GM21619 (cell line): ENCODE results near the gene SPATA25.

Experiments used
- ATAC-seq: cut with Tn5 transposase; IDR thresholded peaks from one replicate; pipeline ENCODE4 v1.9.1; 2021; ENCODE audit not compliant: unreplicated experiment

Gene SPATA25

GRCh38 chr20:45867136-45867818, 20.1 kb downstream of the SPATA25 start:
- no peak for ATAC-seq

GRCh38 chr20:45866454-45866853, 21.0 kb downstream of the SPATA25 start:
- no peak for ATAC-seq

- no peak for ATAC-seq
Observed at GRCh38 chr20:45863543-45864470, 23.6 kb downstream of the SPATA25 start.

DNA sequence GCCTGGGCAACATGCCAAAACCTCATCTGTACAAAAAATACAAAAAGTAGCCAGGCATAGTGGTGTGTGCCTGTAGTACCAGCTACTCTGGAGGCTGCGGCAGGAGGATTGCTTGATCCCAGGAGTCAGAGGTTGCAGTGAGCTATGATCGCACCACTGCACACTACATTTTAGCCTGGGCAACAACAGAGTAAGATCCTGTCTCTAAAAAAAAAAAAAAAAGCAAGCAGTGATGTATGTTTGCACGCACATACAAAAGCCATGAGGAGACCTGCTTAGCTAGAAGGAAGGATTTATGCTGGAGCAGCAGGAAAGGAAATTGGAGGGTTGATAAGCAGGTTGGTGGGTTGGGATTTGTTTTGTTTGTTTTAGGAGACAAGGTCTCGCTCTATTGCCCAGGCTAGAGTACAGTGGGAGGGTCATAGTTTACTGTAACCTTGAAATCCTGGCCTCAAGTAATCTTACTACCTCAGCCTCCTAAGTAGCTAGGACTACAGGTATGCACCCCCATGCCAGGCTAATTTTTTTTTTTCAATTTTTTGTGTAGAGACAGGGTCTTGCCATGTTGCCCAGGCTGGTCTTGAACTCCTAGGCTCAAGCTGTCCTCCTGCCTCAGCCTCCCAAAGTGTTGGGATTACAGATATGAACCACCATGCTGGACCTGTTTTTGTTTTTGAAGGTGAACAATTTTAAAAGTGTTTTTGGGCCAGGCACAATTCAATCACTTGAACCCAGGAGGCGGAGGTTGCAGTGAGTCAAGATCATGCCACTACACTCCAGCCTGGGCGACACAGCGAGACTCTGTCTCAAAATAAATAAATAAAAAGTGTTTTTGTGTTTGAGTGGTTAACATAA, 26.0 kb downstream of the SPATA25 start:
- ATAC-seq = no peak

GRCh38 chr20:45860560-45861220, 26.7 kb downstream of the SPATA25 start:
- ATAC-seq = no peak

DNA sequence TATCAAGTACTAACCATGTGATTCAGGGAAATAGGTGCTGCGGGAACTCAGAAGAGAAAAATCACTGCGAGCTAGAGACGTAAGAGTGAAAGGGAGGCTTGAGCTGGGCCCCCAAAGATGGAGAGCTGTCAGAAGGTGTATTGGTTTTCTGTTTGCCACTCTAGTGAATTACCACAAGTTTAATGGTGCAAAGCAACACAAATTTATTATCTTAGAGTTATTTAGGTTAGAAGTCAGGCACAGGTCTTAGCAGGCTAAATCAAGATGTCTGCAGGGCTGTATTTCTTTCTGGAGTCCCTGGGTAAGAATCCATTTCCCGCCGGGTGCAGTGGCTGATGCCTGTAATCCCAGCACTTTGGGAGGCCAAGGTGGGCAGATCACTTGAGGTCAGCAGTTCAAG, 27.5 kb downstream of the SPATA25 start:
- no peak for ATAC-seq

GRCh38 chr20:45857882-45858216, 29.6 kb downstream of the SPATA25 start:
- ATAC-seq = peak; percentile 21

- peak; percentile 93 for ATAC-seq
Observed at GRCh38 chr20:45857114-45857881, 30.1 kb downstream of the SPATA25 start, which contains the start of the genes ACOT8 and ZSWIM3. Gene ACOT8 (minus strand): TSS chr20:45857392. CDS start chr20:45857315, 77 bp downstream. Gene ZSWIM3 (plus strand): TSS chr20:45857614. CDS start chr20:45857826, 212 bp downstream.

GRCh38 chr20:45853484-45853883, 33.9 kb downstream of the SPATA25 start:
- ATAC-seq = no peak

DNA sequence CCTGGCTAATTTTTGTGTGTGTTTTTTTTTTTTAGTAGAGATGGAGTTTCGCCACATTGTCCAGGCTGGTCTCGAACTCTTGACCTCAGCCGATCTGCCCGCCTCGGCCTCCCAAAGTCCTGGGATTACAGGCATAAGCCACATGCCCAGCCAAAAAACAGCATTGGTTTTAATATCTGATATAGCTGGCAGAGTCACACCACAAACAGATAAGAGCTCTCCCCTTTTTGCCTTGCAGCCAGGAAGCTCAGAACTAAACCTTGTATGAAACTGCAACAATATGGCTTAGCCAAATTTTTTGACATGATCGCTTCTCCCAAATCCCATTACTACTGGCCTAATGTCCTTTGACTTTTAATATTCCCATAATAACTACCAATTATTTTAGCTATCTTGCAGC, 35.1 kb downstream of the SPATA25 start:
- ATAC-seq = no peak

DNA sequence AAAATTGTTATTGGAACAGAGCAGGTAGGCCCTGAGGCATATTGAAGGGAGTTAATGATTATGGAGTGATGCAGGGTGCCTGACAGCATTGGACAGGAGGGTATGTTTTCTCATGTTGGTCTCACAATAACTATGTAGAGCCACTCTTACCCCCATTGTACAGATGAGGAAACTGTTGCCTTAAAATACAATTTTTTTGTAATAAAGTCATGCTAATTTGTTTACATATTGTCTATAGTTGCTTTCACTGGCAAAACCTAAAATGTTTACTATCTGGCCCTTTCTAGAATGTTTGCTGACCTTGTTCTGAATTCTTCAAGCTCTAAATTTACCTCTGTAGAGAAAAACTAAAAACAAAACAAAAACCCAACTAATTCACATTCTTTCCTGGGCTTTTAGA, 35.9 kb downstream of the SPATA25 start:
- ATAC-seq = no peak

- no peak for ATAC-seq
Observed at GRCh38 chr20:45850926-45851325, 36.5 kb downstream of the SPATA25 start.

GRCh38 chr20:45850238-45850637, 37.2 kb downstream of the SPATA25 start:
- no peak for ATAC-seq

GRCh38 chr20:45848969-45849582, 38.3 kb downstream of the SPATA25 start:
- no peak for ATAC-seq

- ATAC-seq = no peak
Observed at GRCh38 chr20:45848421-45848820, 39.0 kb downstream of the SPATA25 start.

- no peak for ATAC-seq
Observed at GRCh38 chr20:45845452-45845851, 42.0 kb downstream of the SPATA25 start.

DNA sequence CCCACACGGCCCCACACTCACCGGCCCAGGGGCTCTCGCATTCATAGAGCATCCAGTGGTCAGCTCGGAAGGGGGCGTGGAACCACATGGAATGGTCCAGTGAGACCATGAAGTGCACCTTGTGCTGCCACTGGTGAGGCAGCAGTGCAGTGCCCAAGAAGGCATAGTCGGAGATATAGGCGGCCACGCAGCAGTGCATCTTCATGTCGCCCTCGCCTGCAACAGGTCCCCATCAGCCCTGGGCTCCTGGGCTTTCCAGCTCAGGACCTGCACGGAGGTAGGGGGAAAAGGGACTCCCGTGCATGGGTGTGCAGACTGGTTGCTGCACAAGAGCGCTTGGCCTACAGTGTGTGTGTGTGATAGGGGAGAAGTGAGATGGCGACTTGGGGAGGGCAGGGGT, 43.9 kb downstream of the SPATA25 start:
- no peak for ATAC-seq

- peak; percentile 65 for ATAC-seq
Observed at GRCh38 chr20:45842169-45842812, 45.1 kb downstream of the SPATA25 start.
